Activated CD8-positive, alpha-beta memory T cell treated with anti-CD3 and anti-CD28 coated beads for 4 hours (primary cell): Measurements from ENCODE around the gene TUBGCP5.
"Not testable (repeated sequence)": the region's sequence is repeated elsewhere in the genome, so short reads cannot be mapped to it uniquely, and the experiment has no call there.

Experiments
- DNase-seq, 2 donors: peaks; one replicate each; pipeline ENCODE4 v3.0.0-alpha.2; 2020; ENCODE audit warnings: low read depth in 2 of 2

The TUBGCP5 gene

GRCh38 chr15:23039143-23039916, at the start of gene TUBGCP5:
Gene TUBGCP5 (minus strand): TSS chr15:23039569. CDS start chr15:23039543, 26 bp downstream.
- peak; percentile 85 to 93 for DNase-seq

- DNase-seq = no peak
Observed at GRCh38 chr15:23083115-23083514, 43.7 kb upstream of the TUBGCP5 start.

- not testable (repeated sequence) for DNase-seq
Observed at GRCh38 chr15:23081996-23082737, 42.8 kb upstream of the TUBGCP5 start.

GRCh38 chr15:23081271-23081670, 41.9 kb upstream of the TUBGCP5 start:
- no peak for DNase-seq

- no peak for DNase-seq
Observed at GRCh38 chr15:23079766-23080165, 40.4 kb upstream of the TUBGCP5 start.

GRCh38 chr15:23075927-23076326, 36.6 kb upstream of the TUBGCP5 start:
- DNase-seq = no peak

- DNase-seq = no peak
Observed at GRCh38 chr15:23074684-23075083, 35.3 kb upstream of the TUBGCP5 start.

GRCh38 chr15:23073890-23074646, 34.7 kb upstream of the TUBGCP5 start:
- no peak for DNase-seq

- DNase-seq = no peak
Observed at GRCh38 chr15:23072633-23073032, 33.3 kb upstream of the TUBGCP5 start.

GRCh38 chr15:23069496-23070166, 30.3 kb upstream of the TUBGCP5 start:
- DNase-seq = no peak

- DNase-seq = no peak
Observed at GRCh38 chr15:23067416-23067815, 28.0 kb upstream of the TUBGCP5 start.

GRCh38 chr15:23065836-23066235, 26.5 kb upstream of the TUBGCP5 start:
- DNase-seq = no peak

GRCh38 chr15:23064156-23064555, 24.8 kb upstream of the TUBGCP5 start:
- no peak for DNase-seq

GRCh38 chr15:23057707-23058106, 18.3 kb upstream of the TUBGCP5 start:
- DNase-seq = no peak

- DNase-seq = no peak
Observed at GRCh38 chr15:23055316-23055715, 15.9 kb upstream of the TUBGCP5 start.

- no peak for DNase-seq
Observed at GRCh38 chr15:23052522-23052921, 13.2 kb upstream of the TUBGCP5 start.

- no peak for DNase-seq
Observed at GRCh38 chr15:23050708-23051107, 11.3 kb upstream of the TUBGCP5 start.

GRCh38 chr15:23049984-23050628, 10.7 kb upstream of the TUBGCP5 start:
- DNase-seq = no peak

GRCh38 chr15:23048572-23049282, 9.4 kb upstream of the TUBGCP5 start:
- not testable (repeated sequence) for DNase-seq

- DNase-seq = not testable (repeated sequence)
Observed at GRCh38 chr15:23043987-23044386, 4.6 kb upstream of the TUBGCP5 start.

GRCh38 chr15:23043535-23043934, 4.2 kb upstream of the TUBGCP5 start:
- DNase-seq = not testable (repeated sequence)
